LNCaP clone FGC (cell line): ENCODE results near the gene FAM124A.

Experiments used
- DNase-seq: peaks from one replicate; pipeline ENCODE4 v3.0.0-alpha.2; 2011; ENCODE audit warnings: low read depth
- H3K4me3 ChIP-seq: 2 replicates; pipeline ENCODE4 v1.5.1; 2011; ENCODE audit warnings: mild to moderate bottlenecking, low read depth, low read length, control low read depth
- CTCF ChIP-seq: IDR thresholded peaks from 2 replicates; pipeline ENCODE4 v1.5.1; 2012; ENCODE audit warnings: mild to moderate bottlenecking; ENCODE audit not compliant: control insufficient read depth, insufficient read depth; ENCODE audit errors: extremely low read depth

FAM124A gene

GRCh38 chr13:51333826-51334225 lies 111.6 kb downstream of the FAM124A start:
- DNase-seq: no peak
- H3K4me3 ChIP-seq: no peak overlapping the region
- TF ChIP-seq CTCF: no peak
